SK-N-MC (cell line): Measurements from ENCODE around the gene LYPD3.

Experiments used
- DNase-seq: peaks from one replicate; pipeline ENCODE4 v3.0.0-alpha.2; 2011; ENCODE audit warnings: low read depth, low spot score
- H3K27ac ChIP-seq: fragments of 200-600 bp; sonication (generic); 2 replicates; pipeline ENCODE4 v1.5.1; 2016; ENCODE audit warnings: mixed run types
- H3K36me3 ChIP-seq: fragments of 200-600 bp; sonication (generic); 2 replicates; pipeline ENCODE4 v1.6.1; 2017; ENCODE audit warnings: antibody characterized with exemption, low read length, mixed read lengths; ENCODE audit not compliant: insufficient read depth
- H3K4me3 ChIP-seq: fragments of 200-600 bp; sonication (generic); 2 replicates; pipeline ENCODE4 v1.5.1; 2016
- H3K9ac ChIP-seq: fragments of 200-600 bp; sonication (generic); 2 replicates; pipeline ENCODE4 v1.8.0; 2017; ENCODE audit warnings: mixed run types, mixed read lengths; ENCODE audit not compliant: insufficient read length
- H3K9me3 ChIP-seq: fragments of 200-600 bp; sonication (generic); 2 replicates; pipeline ENCODE4 v1.6.1; 2017; ENCODE audit warnings: low read depth, mild to moderate bottlenecking, antibody characterized with exemption, low read length, moderate library complexity, mixed read lengths
- EZH2 ChIP-seq: fragments of 200-600 bp; sonication (generic); IDR thresholded peaks from one replicate; pipeline ENCODE4 v1.6.1; 2017; ENCODE audit warnings: antibody characterized with exemption
- FOXP2 ChIP-seq: optimal IDR thresholded peaks from 2 replicates; pipeline ENCODE3; 2011; ENCODE audit warnings: mild to moderate bottlenecking, moderate library complexity; ENCODE audit not compliant: insufficient read depth; ENCODE audit errors: extremely low read length, control extremely low read depth
- POLR2AphosphoS5 ChIP-seq: IDR thresholded peaks from 2 replicates; pipeline ENCODE4 v1.6.1; 2012; ENCODE audit warnings: mild to moderate bottlenecking, low read depth, low read length, borderline replicate concordance

The LYPD3 gene

DNA sequence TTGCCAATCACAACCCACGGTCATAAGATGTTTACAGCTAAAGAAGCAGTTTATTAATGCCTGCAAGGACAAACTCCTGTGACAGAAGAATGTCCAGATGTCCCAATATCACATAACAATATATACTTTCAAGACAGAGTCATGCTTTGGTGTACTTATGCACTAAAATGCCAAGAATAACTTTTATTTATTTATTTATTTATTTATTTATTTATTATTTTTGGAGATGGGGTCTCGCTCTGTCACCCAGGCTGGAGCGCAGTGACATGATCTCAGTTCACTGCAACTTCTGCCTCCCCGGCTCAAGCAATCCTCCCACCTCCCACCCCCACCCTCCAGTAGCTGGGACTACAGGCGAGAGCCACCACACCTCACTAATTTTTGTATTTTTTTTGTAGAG lies 41.6 kb downstream of the LYPD3 start:
- Histone ChIP-seq H3K36me3 (no peaks in the 10 kb centered on the region), H3K27ac (no peak overlapping the region), H3K4me3 (no peak overlapping the region), H3K9ac (no peak overlapping the region), H3K9me3 (no peaks in the 10 kb centered on the region)
- TF ChIP-seq FOXP2, result no peak
- no peak for TF ChIP-seq POLR2AphosphoS5
- TF ChIP-seq EZH2, result no peak
- no peak for DNase-seq

DNA sequence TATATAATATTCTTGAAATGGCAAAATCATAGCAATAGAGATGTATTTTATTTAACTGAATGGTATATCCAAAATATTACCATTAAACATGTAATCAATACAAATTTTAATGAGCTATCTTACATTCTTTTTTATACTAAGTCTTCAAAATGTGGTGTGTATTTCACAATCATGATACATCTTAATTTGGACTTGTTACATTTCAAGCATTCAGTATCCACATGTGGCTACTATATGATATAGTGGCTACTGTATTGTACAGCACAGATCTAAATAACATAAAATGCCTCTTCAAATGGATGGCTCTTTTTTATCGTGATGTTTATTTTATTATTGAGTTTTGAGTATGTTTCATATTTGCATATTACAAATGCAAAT lies 42.7 kb downstream of the LYPD3 start:
- no peak for DNase-seq
- no peak for TF ChIP-seq POLR2AphosphoS5
- TF ChIP-seq EZH2, result no peak
- no peak for TF ChIP-seq FOXP2
- Histone ChIP-seq H3K36me3 (no peaks in the 10 kb centered on the region), H3K4me3 (no peak overlapping the region), H3K9me3 (no peaks in the 10 kb centered on the region), H3K9ac (no peak overlapping the region), H3K27ac (no peak overlapping the region)

DNA sequence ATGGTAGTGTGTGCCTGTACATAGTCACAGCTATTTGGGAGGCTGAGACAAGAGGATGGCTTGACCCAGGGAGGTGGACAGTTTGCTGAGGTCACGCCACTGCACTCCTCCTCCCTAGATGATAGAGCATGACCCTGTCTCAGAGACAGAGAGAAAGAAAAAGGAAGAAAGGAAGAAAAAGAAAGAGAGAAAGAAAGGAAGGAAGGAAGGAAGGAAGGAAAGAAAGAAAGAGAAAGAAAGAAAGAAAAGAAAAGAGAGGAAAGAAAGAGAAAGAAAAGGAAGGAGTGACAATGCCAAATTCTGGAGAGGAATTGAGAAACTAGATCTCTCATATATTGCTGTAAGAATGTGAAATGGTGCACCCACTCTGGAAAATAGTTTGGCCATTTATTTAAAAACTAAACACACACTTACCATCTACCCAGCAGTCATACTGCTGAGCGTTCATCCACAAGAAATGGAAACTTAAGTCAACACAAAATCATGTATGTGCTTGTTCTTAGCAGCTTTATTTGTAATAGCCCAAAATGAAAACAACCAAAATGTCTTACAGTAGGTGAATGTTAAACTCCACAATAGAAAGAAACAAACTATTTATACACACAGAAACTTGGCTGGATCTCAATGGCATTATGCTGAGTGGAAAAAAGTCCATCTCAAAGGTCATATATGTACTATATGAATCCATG lies 43.3 kb downstream of the LYPD3 start:
- no peaks in the 10 kb centered on the region for H3K36me3 ChIP-seq
- H3K9ac ChIP-seq, result no peak overlapping the region
- no peaks in the 10 kb centered on the region for H3K9me3 ChIP-seq
- TF ChIP-seq FOXP2, result no peak
- no peak for TF ChIP-seq EZH2
- no peak for TF ChIP-seq POLR2AphosphoS5
- H3K27ac ChIP-seq, result no peak overlapping the region
- no peak for DNase-seq
- H3K4me3 ChIP-seq, result no peak overlapping the region

DNA sequence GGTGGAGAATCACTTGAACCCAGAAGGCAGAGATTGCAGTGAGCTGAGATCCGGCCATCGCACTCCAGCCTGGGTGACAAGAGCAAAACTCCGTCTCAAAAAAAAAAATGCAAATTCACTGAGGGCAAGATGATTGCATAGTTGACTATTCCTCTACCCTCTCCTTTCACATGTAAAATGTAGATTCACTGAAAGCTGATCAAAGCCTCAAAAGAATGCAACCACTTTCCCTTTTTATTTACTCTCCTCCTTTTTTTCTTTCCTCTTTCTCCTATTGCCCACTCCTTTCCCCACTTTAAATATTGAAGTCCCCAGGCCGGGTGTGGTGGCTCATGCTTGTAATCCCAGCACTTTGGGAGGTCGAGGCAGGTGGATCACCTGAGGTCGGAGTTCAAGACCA lies 44.5 kb downstream of the LYPD3 start:
- H3K36me3 ChIP-seq, result no peaks in the 10 kb centered on the region
- H3K4me3 ChIP-seq, result no peak overlapping the region
- H3K9me3 ChIP-seq, result no peaks in the 10 kb centered on the region
- no peak overlapping the region for H3K27ac ChIP-seq
- TF ChIP-seq FOXP2, result no peak
- TF ChIP-seq EZH2, result no peak
- no peak for TF ChIP-seq POLR2AphosphoS5
- no peak overlapping the region for H3K9ac ChIP-seq
- no peak for DNase-seq

DNA sequence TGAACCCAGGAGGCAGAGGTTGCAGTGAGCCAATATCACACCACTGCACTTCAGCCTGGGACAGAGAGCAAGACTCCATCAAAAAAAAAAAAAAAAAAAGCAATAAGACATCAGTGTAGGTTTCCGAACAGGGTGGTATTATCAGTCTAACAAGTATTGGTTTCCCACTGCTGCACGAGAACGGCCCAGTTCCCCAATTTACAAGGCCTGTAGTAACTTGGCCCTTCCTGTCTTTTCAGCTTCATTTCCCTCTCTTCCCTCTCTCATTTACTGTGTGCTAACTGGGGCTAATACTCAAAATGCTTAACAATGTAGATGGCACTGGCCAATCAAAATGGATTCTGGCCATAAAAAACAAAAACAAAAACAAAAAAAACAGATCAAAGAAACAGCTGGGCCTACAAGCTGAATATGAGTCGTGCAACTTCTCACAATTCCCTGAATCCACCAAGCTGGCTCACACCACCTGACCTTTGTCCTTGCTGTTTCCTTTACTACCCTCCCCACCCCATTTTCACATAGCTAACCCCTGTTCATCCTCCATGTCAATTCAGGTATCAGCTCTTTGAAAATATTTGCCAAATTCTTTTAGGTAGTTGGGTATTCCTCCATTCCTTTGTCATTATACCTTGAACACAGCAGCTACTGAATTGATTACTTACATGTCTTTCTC lies 48.3 kb downstream of the LYPD3 start:
- no peak overlapping the region for H3K4me3 ChIP-seq
- no peaks in the 10 kb centered on the region for H3K36me3 ChIP-seq
- H3K9me3 ChIP-seq, result no peaks in the 10 kb centered on the region
- TF ChIP-seq FOXP2 (no peak), EZH2 (no peak), POLR2AphosphoS5 (no peak)
- H3K9ac ChIP-seq, result no peak overlapping the region
- no peak for DNase-seq
- no peak overlapping the region for H3K27ac ChIP-seq

DNA sequence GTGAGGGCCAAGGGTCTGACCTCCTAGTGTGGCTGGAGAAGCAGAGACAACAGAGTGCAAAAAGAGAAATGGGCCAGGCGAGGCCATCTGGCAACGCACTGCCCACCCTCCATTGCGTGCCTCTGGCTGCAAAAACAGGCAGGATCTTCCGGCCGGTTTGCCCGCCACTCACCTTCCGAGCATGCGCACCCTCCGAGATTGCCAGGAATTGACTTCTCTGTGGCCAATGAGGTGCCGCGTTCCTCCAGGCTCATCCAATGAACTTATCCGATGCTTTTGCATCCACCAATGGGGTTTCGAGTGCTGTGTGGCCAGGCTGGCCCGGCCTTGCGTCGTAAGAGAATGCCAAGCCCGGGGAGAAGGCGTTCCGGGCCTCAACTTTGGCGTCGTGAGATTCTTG lies 50.9 kb downstream of the LYPD3 start, which contains the start of gene TEX101:
TEX101 (plus strand) TSS at position 337 of the 400 bp plus-strand sequence. CDS start 1,030 bp downstream, outside the sequence.
- DNase-seq, result no peak
- Histone ChIP-seq H3K27ac (no peak within 1 kb of the TSS), H3K9me3 (no peaks in the 10 kb centered on the region), H3K36me3 (no peaks in the 10 kb centered on the region), H3K4me3 (no peak within 1 kb of the TSS), H3K9ac (no peak within 1 kb of the TSS)
- no peak for TF ChIP-seq FOXP2

DNA sequence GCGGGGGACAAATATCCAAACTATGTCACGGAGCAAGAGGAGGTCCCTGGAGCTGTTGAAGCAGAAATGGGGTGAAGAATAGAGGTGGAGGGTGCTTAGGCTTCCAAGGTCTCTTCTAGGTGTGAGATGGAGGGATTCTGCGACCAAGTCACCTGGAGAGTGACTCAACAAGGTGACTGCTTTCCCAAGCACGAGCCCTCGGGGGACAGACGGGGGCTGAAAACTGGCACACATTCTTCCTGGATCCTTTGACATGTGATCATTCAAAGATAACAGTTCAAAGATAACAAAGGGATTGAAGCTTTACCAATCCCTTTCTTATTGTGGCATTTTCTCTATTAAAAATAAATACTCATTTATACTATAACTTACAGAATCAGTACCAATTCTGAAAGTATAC lies 53.0 kb downstream of the LYPD3 start:
- no peaks in the 10 kb centered on the region for H3K9me3 ChIP-seq
- no peak for DNase-seq
- H3K36me3 ChIP-seq, result no peaks in the 10 kb centered on the region
- no peak overlapping the region for H3K9ac ChIP-seq
- H3K27ac ChIP-seq, result no peak overlapping the region
- H3K4me3 ChIP-seq, result no peak overlapping the region
- no peak for TF ChIP-seq EZH2
- TF ChIP-seq FOXP2, result no peak
- TF ChIP-seq POLR2AphosphoS5, result no peak
